Stimulated activated CD8-positive, alpha-beta memory T cell treated with anti-CD3 and anti-CD28 coated beads, Interleukin-15, amount 100 ng/mL, for 48 hours (primary cell): ENCODE results near the gene IL13RA1.
"Not testable (repeated sequence)": the region's sequence is repeated elsewhere in the genome, so short reads cannot be mapped to it uniquely, and the experiment has no call there.

Source experiments
- DNase-seq, 2 donors: peaks; one replicate each; pipeline ENCODE4 v3.0.0-alpha.2; 2020; ENCODE audit warnings: low read depth in 2 of 2

IL13RA1 gene

GRCh38 chrX:118726887-118727685 lies at the start of gene IL13RA1:
Gene IL13RA1 (plus strand): TSS chrX:118727606. CDS start chrX:118727639, 33 bp downstream.
- DNase-seq = peak in 1 of 2 donors; percentile 16

GRCh38 chrX:118679290-118679689 lies 48.1 kb upstream of the IL13RA1 start:
- no peak for DNase-seq

- DNase-seq = no peak
Observed at GRCh38 chrX:118682258-118683014, 45.0 kb upstream of the IL13RA1 start.

GRCh38 chrX:118685393-118685792 lies 42.0 kb upstream of the IL13RA1 start:
- DNase-seq = no peak

GRCh38 chrX:118688935-118689334 lies 38.5 kb upstream of the IL13RA1 start:
- no peak for DNase-seq

- no peak for DNase-seq
Observed at GRCh38 chrX:118693843-118694242, 33.6 kb upstream of the IL13RA1 start.

- no peak for DNase-seq
Observed at GRCh38 chrX:118694638-118695037, 32.8 kb upstream of the IL13RA1 start.

GRCh38 chrX:118698516-118699170 lies 28.8 kb upstream of the IL13RA1 start:
- no peak for DNase-seq

GRCh38 chrX:118702741-118703140 lies 24.7 kb upstream of the IL13RA1 start:
- DNase-seq = no peak

- DNase-seq = no peak
Observed at GRCh38 chrX:118706681-118707080, 20.7 kb upstream of the IL13RA1 start.

- no peak for DNase-seq
Observed at GRCh38 chrX:118714521-118714920, 12.9 kb upstream of the IL13RA1 start.

GRCh38 chrX:118715917-118716316 lies 11.5 kb upstream of the IL13RA1 start:
- not testable (repeated sequence) for DNase-seq

GRCh38 chrX:118716833-118717232 lies 10.6 kb upstream of the IL13RA1 start:
- DNase-seq = not testable (repeated sequence)

- DNase-seq = no peak
Observed at GRCh38 chrX:118717678-118718391, 9.6 kb upstream of the IL13RA1 start.

- DNase-seq = no peak
Observed at GRCh38 chrX:118718737-118719136, 8.7 kb upstream of the IL13RA1 start.

- no peak for DNase-seq
Observed at GRCh38 chrX:118720058-118720707, 7.2 kb upstream of the IL13RA1 start.

- no peak for DNase-seq
Observed at GRCh38 chrX:118723376-118723775, 4.0 kb upstream of the IL13RA1 start.

GRCh38 chrX:118724365-118724764 lies 3.0 kb upstream of the IL13RA1 start:
- no peak for DNase-seq

GRCh38 chrX:118724775-118725174 lies 2.6 kb upstream of the IL13RA1 start:
- no peak for DNase-seq

GRCh38 chrX:118726396-118726795 lies 1.0 kb upstream of the IL13RA1 start:
- DNase-seq = no peak

GRCh38 chrX:118727686-118728339 lies 407 bp downstream of the IL13RA1 start:
- DNase-seq = no peak
